K562 (cell line): ENCODE measurements around the gene CNTFR. TPM values are rescaled to one million over a fixed set of nuclear protein-coding genes. Genes with fewer than 3 reads are reported as not detected.

ENCODE experiments used
- ATAC-seq: fragments of 200-7000 bp; cut with Tn5 transposase; 3 replicates; pipeline ENCODE4 v1.9.1; 2020; ENCODE audit warnings: moderate library complexity
- BruUV-seq: library from RNA; stranded (reverse); fragments of 400-500 nt; replicated peaks from 2 replicates; lab custom pipeline; 2021; lab: Mats Ljungman, UMichigan
- CTCF ChIA-PET: fragments of 300-600 bp; formaldehyde crosslinking; extraction: SDS; loops from one replicate; lab custom pipeline; 2021; ENCODE audit warnings: low intra/inter-chr PET ratio; lab: Yijun Ruan, JAX
- POLR2A ChIA-PET: fragments of 300-600, 350-650 bp; sonication (Branson Sonifier 250); formaldehyde crosslinking; extraction: SDS; loops from one replicate; lab custom pipeline; 2021; ENCODE audit warnings: antibody characterized with exemption, inconsistent platforms; lab: Yijun Ruan, JAX
- DNase-seq, 4 experiments: peaks; one replicate each; pipeline versions ENCODE4 v3.0.0 to v3.0.0-alpha.2; 2011 to 2018; ENCODE audit warnings: low spot score in 3 of 4, mixed read lengths in 3 of 4; ENCODE audit errors: extremely low read depth in 1 of 4
- FAIRE-seq: peaks from 2 replicates; lab custom pipeline; 2011; peaks lifted over from hg19 to GRCh38; lab: Jason Lieb, UNC
- H2AFZ ChIP-seq: 2 replicates; pipeline ENCODE4 v1.6.0; 2011; ENCODE audit warnings: low read depth, low read length, control low read depth, inconsistent platforms
- H3K27ac ChIP-seq: fragments of 200-600 bp; 3 replicates; pipeline ENCODE4 v1.8.0; 2011; ENCODE audit warnings: low read depth, mild to moderate bottlenecking, control low read depth, inconsistent platforms, low read length, moderate library complexity, mixed read lengths; ENCODE audit errors: extremely low read depth
- H3K27me3 ChIP-seq, 2 experiments: fragments of 300-600 bp in 1 of 2; 2 replicates in 1 of 2; 3 replicates in 1 of 2; pipeline versions ENCODE4 v1.6.0 to v1.8.0; 2011; ENCODE audit warnings: inconsistent platforms in 2 of 2, low read length in 2 of 2, mild to moderate bottlenecking in 1 of 2, mixed read lengths in 1 of 2, moderate library complexity in 1 of 2; ENCODE audit not compliant: control insufficient read depth in 2 of 2, insufficient read depth in 2 of 2
- H3K36me3 ChIP-seq: fragments of 300-600 bp; 3 replicates; pipeline ENCODE4 v1.8.0; 2011; ENCODE audit warnings: mild to moderate bottlenecking, low read length, inconsistent platforms; ENCODE audit not compliant: control insufficient read depth, insufficient read depth
- H3K4me1 ChIP-seq, 2 experiments: fragments of 200-600 bp in 1 of 2; replicated peaks in 1 of 2; 2 replicates in 1 of 2; 3 replicates in 1 of 2; pipeline versions ENCODE4 v1.5.1 to v1.8.0; 2011; ENCODE audit warnings: inconsistent platforms in 2 of 2, low read length in 2 of 2, mild to moderate bottlenecking in 1 of 2, mixed read lengths in 1 of 2, moderate library complexity in 1 of 2; ENCODE audit not compliant: control insufficient read depth in 2 of 2, insufficient read depth in 2 of 2
- H3K4me2 ChIP-seq: 2 replicates; pipeline ENCODE4 v1.6.1; 2011; ENCODE audit warnings: low read length, control low read depth, inconsistent platforms, mixed read lengths; ENCODE audit not compliant: insufficient read depth
- H3K4me3 ChIP-seq: fragments of 200-600 bp; sonication (generic), shearing (Covaris generic); 2 replicates; pipeline ENCODE4 v1.5.1; 2016; ENCODE audit warnings: control low read depth, inconsistent platforms
- H3K79me2 ChIP-seq: fragments of 200-600 bp; 3 replicates; pipeline ENCODE4 v1.8.0; 2011; ENCODE audit warnings: low read length, inconsistent platforms; ENCODE audit not compliant: control insufficient read depth, insufficient read depth
- H3K9ac ChIP-seq, 2 experiments: 2 replicates each; pipeline versions ENCODE4 v1.6.0 to v1.6.1; 2011; ENCODE audit warnings: low read depth in 2 of 2, low read length in 2 of 2, control low read depth in 1 of 2, inconsistent platforms in 1 of 2, mild to moderate bottlenecking in 1 of 2, mixed read lengths in 1 of 2; ENCODE audit not compliant: insufficient read depth in 1 of 2
- H3K9me1 ChIP-seq: one replicate; pipeline ENCODE4 v1.6.0; 2011; ENCODE audit warnings: inconsistent platforms, mild to moderate bottlenecking, low read length, moderate library complexity; ENCODE audit not compliant: control insufficient read depth, insufficient read depth
- H3K9me3 ChIP-seq: replicated peaks from 2 replicates; pipeline ENCODE4 v1.5.1; 2011; ENCODE audit warnings: low read depth, low read length, inconsistent platforms; ENCODE audit not compliant: control insufficient read depth, insufficient read depth
- H4K20me1 ChIP-seq: replicated peaks from 2 replicates; pipeline ENCODE4 v1.6.1; 2011; ENCODE audit warnings: low read length, inconsistent platforms, mixed read lengths; ENCODE audit not compliant: control insufficient read depth, insufficient read depth
- CBX3 ChIP-seq, 2 experiments: IDR thresholded peaks; 1 replicate in 1 of 2; 2 replicates in 1 of 2; pipeline ENCODE4 v1.6.1; 2012; ENCODE audit warnings: inconsistent platforms in 2 of 2, low read length in 2 of 2, borderline replicate concordance in 1 of 2, control low read depth in 1 of 2
- EHMT2 ChIP-seq: fragments of 450-650 bp; IDR thresholded peaks from 2 replicates; pipeline ENCODE4 v1.6.1; 2018; ENCODE audit warnings: antibody characterized with exemption
- GABPB1 ChIP-seq: sonication (generic); formaldehyde crosslinking; IDR thresholded peaks from 2 replicates; pipeline ENCODE4 v1.8.0; 2022; ENCODE audit warnings: mild to moderate bottlenecking, missing genetic modification reagents
- MEF2A ChIP-seq: IDR thresholded peaks from 2 replicates; pipeline ENCODE4 v1.6.1; 2011; ENCODE audit warnings: low read depth, mild to moderate bottlenecking, low read length, moderate library complexity; ENCODE audit not compliant: control insufficient read depth
- RBM34 ChIP-seq: fragments of 200-400 bp; formaldehyde crosslinking; IDR thresholded peaks from 2 replicates; pipeline ENCODE4 v1.6.1; 2018; ENCODE audit warnings: low read length, borderline replicate concordance; ENCODE audit not compliant: insufficient read depth
- WGBS: fragments of 100-300 bp; shearing (Covaris generic); methylation state at CpG from one replicate; pipeline ENCODE4 v1.1.6; 2016; ENCODE audit warnings: low coverage, mixed read lengths; ENCODE audit not compliant: insufficient coverage; ENCODE audit errors: missing lambda C conversion rate; 5-methylcytosine and 5-hydroxymethylcytosine counted together
- in situ Hi-C: fragments of 300-500 bp; cut with MboI; formaldehyde crosslinking; loops from 4 replicates; pipeline ENCODE4 v1.15.0; 2018; ENCODE audit warnings: inconsistent platforms, mixed read lengths
- intact Hi-C: fragments of 100-400 bp; cut with micrococcal nuclease; formaldehyde crosslinking; loops from 2 replicates; pipeline ENCODE4 v1.14.2; 2022
- polyA plus RNA-seq, 8 experiments: library from polyadenylated mRNA; depleted of rRNA in 4 of 8; stranded (reverse) in 5 of 8; unstranded in 3 of 8; fragments of >200 nt; fragmentation: Nextera tagmentation in 2 of 8; fragmentation: Illumina TruSeq in 1 of 8; extraction: Ambion mirVana in 2 of 8; extraction: Trizol in 1 of 8; gene quantifications; 2 replicates each; pipeline versions ENCODE4 v1.2.1 to v1.2.3, GENCODE V29; 2011 to 2014; ENCODE audit warnings: inconsistent platforms in 1 of 8, missing spikeins in 1 of 8
- total RNA-seq, 7 experiments: library from RNA; depleted of rRNA in 6 of 7; stranded (reverse); fragments of >200 nt in 6 of 7; fragmentation: Illumina TruSeq in 2 of 7; extraction: Trizol in 2 of 7; gene quantifications; 2 replicates each; pipeline versions ENCODE4 v1.2.1 to v1.2.3, GENCODE V29; 2011 to 2021; ENCODE audit warnings: low replicate concordance in 1 of 7
- TF ChIP-seq, protein P1 (sequence below): fragments of 450-650 bp; IDR thresholded peaks from 2 replicates; pipeline ENCODE4 v1.6.1; 2018; ENCODE audit not compliant: partially characterized antibody
- TF ChIP-seq, protein P2 (sequence below): fragments of 250-450 bp; sonication (Bioruptor Pico); IDR thresholded peaks from 2 replicates; pipeline ENCODE4 v1.4.0; 2020; ENCODE audit warnings: mild to moderate bottlenecking, moderate library complexity, borderline replicate concordance
- TF ChIP-seq, protein P3 (sequence below): fragments of 450-650 bp; IDR thresholded peaks from 2 replicates; pipeline ENCODE4 v1.6.1; 2017; ENCODE audit warnings: antibody characterized with exemption, mild to moderate bottlenecking

Gene CNTFR
- total and polyA plus RNA-seq, 9 of the 15 experiments (the other 6 are each of a cell fraction or from before 2014, with no cell fraction given), result not detected

DNA sequence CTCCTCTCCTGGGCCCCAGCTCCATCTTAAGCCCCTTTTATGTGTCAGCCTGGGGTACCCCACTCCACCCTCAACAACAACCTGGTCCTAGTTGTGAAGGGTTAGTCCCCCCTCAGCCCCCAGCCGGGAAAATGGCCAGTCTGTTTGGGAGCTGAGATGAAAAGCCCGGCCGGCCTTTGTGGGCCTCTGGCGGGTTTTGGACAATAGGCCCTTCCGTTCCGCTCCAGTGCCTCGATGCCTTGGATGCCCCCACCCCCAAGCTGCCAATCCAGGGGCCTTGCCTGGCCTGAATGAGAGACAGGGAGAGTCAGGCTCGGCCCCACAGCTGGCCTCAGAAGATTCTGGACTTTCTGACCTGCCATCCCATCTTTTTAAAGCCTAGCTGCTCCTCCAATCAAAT lies 9.2 kb downstream of the CNTFR start:
- no TSS peak for BruUV-seq
- Histone ChIP-seq H2AFZ (no peak overlapping the region), H3K9me3 (no peaks in the 10 kb centered on the region), H4K20me1 (no peaks in the 10 kb centered on the region; the same call in 1 of the 2 replicates), H3K79me2 (no peaks in the 10 kb centered on the region), H3K27me3 (peaks cover 6 to 56% of the 10 kb centered on the region in 2 experiments; a peak in 4 of 5 replicates), H3K27ac (no peak overlapping the region), H3K36me3 (no peaks in the 10 kb centered on the region), H3K9me1 (no peaks in the 10 kb centered on the region), H3K9ac (no peak overlapping the region), H3K4me3 (no peak overlapping the region), H3K4me1 (peaks cover 0 to 7% of the 10 kb centered on the region in 2 experiments; a peak in 2 of 5 replicates), H3K4me2 (no peak overlapping the region)
- no peak for ATAC-seq
- intact Hi-C loops, result no loop called here
- no peak for DNase-seq
- 0% methylated on average over 5 of the region's 8 CpGs for WGBS
- in situ Hi-C loops, result no loop called here
- FAIRE-seq, result no peak
- POLR2A ChIA-PET, result interaction anchor here (1.1 kb wide), 1 partner anchor 21 kb away, joined by 4 read pairs; no protein-coding TSS in a partner anchor
- CTCF ChIA-PET, result interaction anchor here (0.7 kb wide), 1 partner anchor 1297 kb away, joined by 3 read pairs; no protein-coding TSS in a partner anchor
- TF ChIP-seq GABPB1 (CRISPR knock-in tag), result no peak
- TF ChIP-seq, protein P1, sequence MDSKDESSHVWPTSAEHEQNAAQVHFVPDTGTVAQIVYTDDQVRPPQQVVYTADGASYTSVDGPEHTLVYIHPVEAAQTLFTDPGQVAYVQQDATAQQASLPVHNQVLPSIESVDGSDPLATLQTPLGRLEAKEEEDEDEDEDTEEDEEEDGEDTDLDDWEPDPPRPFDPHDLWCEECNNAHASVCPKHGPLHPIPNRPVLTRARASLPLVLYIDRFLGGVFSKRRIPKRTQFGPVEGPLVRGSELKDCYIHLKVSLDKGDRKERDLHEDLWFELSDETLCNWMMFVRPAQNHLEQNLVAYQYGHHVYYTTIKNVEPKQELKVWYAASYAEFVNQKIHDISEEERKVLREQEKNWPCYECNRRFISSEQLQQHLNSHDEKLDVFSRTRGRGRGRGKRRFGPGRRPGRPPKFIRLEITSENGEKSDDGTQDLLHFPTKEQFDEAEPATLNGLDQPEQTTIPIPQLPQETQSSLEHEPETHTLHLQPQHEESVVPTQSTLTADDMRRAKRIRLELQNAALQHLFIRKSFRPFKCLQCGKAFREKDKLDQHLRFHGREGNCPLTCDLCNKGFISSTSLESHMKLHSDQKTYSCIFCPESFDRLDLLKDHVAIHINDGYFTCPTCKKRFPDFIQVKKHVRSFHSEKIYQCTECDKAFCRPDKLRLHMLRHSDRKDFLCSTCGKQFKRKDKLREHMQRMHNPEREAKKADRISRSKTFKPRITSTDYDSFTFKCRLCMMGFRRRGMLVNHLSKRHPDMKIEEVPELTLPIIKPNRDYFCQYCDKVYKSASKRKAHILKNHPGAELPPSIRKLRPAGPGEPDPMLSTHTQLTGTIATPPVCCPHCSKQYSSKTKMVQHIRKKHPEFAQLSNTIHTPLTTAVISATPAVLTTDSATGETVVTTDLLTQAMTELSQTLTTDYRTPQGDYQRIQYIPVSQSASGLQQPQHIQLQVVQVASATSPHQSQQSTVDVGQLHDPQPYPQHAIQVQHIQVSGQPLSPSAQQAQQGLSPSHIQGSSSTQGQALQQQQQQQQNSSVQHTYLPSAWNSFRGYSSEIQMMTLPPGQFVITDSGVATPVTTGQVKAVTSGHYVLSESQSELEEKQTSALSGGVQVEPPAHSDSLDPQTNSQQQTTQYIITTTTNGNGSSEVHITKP, result no peak
- no peak for TF ChIP-seq EHMT2
- TF ChIP-seq CBX3 (IDR thresholded peaks at IDR 0.05; ENCODE audit: borderline replicate concordance in 1 of 2, low read length in 2 of 2), result no peak
- TF ChIP-seq MEF2A, result no peak
- TF ChIP-seq, protein P2, sequence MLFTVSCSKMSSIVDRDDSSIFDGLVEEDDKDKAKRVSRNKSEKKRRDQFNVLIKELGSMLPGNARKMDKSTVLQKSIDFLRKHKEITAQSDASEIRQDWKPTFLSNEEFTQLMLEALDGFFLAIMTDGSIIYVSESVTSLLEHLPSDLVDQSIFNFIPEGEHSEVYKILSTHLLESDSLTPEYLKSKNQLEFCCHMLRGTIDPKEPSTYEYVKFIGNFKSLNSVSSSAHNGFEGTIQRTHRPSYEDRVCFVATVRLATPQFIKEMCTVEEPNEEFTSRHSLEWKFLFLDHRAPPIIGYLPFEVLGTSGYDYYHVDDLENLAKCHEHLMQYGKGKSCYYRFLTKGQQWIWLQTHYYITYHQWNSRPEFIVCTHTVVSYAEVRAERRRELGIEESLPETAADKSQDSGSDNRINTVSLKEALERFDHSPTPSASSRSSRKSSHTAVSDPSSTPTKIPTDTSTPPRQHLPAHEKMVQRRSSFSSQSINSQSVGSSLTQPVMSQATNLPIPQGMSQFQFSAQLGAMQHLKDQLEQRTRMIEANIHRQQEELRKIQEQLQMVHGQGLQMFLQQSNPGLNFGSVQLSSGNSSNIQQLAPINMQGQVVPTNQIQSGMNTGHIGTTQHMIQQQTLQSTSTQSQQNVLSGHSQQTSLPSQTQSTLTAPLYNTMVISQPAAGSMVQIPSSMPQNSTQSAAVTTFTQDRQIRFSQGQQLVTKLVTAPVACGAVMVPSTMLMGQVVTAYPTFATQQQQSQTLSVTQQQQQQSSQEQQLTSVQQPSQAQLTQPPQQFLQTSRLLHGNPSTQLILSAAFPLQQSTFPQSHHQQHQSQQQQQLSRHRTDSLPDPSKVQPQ (CRISPR knock-in tag), result no peak
- TF ChIP-seq RBM34, result no peak
- TF ChIP-seq, protein P3, sequence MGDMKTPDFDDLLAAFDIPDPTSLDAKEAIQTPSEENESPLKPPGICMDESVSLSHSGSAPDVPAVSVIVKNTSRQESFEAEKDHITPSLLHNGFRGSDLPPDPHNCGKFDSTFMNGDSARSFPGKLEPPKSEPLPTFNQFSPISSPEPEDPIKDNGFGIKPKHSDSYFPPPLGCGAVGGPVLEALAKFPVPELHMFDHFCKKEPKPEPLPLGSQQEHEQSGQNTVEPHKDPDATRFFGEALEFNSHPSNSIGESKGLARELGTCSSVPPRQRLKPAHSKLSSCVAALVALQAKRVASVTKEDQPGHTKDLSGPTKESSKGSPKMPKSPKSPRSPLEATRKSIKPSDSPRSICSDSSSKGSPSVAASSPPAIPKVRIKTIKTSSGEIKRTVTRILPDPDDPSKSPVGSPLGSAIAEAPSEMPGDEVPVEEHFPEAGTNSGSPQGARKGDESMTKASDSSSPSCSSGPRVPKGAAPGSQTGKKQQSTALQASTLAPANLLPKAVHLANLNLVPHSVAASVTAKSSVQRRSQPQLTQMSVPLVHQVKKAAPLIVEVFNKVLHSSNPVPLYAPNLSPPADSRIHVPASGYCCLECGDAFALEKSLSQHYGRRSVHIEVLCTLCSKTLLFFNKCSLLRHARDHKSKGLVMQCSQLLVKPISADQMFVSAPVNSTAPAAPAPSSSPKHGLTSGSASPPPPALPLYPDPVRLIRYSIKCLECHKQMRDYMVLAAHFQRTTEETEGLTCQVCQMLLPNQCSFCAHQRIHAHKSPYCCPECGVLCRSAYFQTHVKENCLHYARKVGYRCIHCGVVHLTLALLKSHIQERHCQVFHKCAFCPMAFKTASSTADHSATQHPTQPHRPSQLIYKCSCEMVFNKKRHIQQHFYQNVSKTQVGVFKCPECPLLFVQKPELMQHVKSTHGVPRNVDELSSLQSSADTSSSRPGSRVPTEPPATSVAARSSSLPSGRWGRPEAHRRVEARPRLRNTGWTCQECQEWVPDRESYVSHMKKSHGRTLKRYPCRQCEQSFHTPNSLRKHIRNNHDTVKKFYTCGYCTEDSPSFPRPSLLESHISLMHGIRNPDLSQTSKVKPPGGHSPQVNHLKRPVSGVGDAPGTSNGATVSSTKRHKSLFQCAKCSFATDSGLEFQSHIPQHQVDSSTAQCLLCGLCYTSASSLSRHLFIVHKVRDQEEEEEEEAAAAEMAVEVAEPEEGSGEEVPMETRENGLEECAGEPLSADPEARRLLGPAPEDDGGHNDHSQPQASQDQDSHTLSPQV, result no peak
